ENCODE data around the gene PPAT.
"Not testable (repeated sequence)": the region's sequence is repeated elsewhere in the genome, so short reads cannot be mapped to it uniquely, and the experiment has no call there.

The PPAT gene

DNA sequence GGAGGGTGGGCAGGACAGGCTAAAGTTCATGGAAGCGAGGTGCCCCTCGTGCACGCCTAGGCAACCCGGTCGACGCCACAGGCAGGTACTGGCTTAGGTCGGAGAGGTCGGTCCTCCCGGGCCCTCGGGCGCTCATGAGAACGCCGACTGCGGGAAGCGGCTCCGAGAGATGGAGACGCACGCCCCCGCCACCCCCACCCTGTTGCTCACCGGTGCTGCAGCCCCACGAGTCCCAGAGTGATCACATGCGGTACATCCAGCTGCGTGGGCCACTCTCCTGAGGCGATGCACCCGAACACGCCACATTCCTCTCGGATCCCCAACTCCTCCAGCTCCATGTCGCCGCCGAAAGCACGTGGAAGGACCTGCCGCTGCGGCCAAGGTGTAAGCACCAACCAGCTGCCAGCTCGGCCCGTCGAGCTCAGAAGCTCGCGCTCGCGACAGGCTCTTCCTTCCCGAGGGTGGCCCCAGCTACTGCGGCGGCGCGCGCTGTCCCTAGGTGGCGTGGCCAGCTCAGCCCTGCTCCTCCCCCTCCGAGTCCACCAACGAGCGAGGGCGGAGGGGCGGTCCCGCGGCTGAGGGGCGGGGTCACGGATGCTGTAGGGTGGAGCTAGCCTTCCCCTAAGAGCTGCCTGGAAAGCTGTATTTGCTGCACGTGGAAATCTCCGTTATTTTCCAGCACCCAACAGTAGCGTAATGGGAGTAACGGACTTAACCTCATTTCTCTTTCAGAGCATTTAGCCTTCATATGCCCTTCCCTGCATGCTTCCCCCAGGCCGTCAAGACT is at the start of gene PPAT:
TSS of gene PPAT (minus strand) at position 476 of the 787 bp plus-strand sequence. CDS start at position 338, 138 bp downstream.
- in situ Hi-C loops (cut with MboI; ENCODE audit: low sequenced_read_pairs): no loop called here

DNA sequence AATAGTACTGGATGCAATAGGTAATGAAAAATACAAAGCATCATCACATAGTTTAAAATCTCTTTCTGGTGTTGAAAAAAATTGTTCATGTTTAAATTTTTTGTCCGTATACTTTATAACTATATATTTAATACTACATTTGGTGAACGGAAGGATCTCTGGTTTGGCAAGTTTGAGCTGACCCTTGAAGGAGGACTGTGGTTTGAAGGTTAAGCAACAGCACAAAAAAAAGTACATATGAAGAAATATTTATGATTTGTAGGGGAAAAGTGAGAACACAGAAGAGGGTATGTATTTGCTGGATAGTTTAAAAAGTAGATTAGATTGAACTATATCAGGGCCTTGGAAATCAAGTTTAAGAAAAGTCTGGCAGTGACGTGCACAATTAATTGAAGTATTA is 45.3 kb upstream of the PPAT start:
- in situ Hi-C loops (cut with MboI; ENCODE audit: low sequenced_read_pairs): no loop called here

DNA sequence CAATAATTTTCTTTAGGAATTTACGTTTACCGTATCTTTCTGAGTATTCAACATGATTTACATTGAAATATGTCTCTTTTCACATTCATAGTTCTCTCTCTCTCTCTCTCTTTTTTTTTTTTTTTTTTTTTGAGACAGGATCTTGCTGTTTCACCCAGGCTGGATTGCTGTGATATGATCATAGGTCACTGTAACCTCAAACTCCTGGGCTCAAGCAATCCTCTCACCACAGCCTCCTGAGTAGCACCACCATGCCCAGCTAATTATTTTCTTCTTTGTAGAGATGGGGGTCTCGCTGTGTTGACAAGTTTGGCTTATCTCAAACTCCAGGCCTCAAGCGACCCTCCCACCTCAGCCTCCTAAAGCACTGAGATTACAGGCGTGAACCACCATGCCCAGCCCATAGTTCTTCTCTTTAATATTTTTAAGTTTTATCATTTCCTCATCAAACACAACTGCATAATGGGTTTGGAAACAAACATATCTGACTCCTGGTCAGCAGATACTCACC is 41.8 kb upstream of the PPAT start:
- in situ Hi-C loops (cut with MboI; ENCODE audit: low sequenced_read_pairs): no loop called here

DNA sequence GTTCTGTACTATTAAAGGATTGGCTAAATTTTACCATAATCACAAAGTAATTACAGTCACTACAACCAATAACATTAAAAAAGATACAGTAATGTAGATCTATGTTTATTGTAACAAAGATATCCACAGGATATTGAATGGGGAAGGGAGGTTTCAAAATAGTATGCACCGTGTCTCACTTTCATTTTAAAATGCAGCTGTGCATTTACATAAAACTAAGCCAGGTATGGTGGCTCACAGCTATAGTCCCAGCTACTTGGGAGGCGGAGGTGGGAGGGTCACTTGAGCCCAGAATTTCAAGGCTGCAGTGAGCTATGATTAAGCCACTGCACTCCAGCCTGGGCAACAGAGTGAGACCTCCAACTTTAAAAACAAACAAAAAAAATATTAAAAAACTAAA is 40.5 kb upstream of the PPAT start:
- in situ Hi-C loops (cut with MboI; ENCODE audit: low sequenced_read_pairs): no loop called here

DNA sequence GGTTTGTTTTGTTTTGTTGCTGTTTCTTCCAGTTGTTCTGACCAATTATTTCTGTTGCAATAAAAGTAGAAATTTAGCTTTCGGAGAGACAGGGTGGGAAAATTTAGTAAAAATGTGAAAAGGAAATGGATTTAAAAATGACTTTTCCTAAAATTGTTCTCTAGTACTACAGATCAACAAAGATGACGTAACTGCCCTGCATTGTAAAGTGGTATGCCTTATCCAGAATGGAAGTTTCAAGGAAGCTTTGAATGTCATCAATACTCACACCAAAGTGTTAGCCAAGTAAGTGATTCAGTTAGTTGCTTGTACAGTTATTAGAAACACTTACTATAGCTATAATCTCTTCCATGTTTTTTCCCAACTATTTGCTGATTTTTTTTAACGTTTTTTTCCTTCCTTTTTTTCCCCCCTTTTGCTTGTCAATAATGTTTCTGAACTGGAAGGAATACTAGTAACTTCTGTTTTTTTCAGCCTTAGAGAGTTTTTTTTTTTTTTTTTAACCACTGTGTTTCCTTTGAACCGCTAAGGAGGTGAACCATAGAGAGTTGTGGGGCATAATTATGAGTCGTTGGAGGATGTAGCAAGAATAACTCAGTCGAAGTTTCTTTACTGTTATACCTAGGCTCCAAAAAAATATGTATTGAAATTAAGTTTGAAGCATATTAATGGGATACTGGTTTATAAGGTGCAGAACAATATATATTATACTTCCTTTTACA is 34.2 kb upstream of the PPAT start:
- in situ Hi-C loops (cut with MboI; ENCODE audit: low sequenced_read_pairs): no loop called here

DNA sequence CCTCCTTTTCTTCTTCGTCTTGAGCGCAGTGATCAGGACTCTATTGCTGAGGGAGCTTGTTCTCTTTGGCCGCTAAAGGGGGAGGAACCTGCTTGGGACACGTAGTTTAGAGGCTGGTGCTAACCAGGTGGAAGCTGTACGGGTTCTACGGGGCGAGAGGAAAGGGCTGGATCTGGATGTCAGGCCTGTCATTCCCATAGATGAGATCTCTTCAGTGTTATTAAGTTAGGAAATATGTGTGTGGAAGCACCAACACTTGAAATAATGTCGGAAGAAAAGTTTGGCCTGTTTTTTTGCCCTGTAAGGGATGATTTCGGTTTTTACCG is 32.6 kb upstream of the PPAT start:
- in situ Hi-C loops (cut with MboI; ENCODE audit: low sequenced_read_pairs): no loop called here

DNA sequence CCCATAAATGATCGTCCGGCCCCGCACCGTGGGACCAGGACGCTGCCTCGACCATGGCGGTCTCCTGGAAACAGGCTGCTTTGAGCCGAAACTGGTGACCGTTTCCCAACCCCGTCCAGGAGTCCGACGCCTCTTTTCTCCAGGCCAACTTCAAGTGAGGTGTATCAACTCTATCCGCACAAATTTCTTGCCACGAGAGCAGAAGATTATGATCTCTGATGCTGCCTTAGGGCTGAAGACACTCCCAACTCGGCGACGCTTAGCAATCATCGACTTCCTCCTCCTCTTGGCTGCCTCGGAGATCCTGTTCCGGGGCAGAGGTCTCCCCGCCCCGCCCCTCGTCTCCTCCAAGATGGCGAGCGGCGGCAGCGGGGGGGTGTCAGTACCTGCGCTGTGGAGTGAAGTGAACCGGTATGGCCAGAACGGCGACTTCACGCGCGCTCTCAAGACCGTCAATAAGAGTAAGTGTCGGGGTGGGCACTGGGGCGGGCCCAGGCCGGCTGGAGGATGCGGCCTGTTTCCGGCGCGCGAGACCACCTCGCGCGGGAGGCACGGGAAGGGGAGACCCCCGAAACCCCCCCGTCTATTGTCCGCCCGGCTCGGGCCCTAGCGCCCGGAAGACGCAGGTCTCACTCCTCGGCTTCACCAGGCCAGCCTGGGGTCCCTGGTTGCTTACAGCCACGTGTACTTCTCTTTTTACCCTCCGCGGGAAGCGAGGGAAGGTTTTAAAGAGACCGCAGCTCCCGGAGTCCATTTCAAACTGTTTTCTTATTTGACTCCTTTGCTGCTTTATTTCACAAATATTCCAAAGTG is 32.1 kb upstream of the PPAT start, which contains the start of gene SRP72:
TSS of gene SRP72 (plus strand) at position 334 of the 813 bp plus-strand sequence. CDS start at position 353, 19 bp downstream.
- in situ Hi-C loops (cut with MboI; ENCODE audit: low sequenced_read_pairs): no loop called here

DNA sequence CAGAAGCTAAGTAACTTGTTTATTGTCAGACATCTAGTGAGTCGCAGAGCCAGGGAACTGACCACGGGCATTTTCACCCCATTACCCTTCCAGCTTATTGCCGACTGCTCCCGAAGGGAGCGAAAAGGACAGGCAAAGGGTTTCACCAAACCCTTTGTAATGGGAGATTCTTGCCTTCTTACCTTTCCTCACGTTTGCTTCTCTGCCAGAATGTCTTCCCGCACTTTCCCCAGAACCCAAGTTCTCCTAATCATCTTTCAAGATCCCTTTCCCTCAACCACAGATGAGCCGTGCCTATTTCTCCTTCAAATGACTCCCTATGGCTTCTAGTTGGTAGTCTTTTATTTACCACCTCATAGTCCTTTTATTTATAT is 31.5 kb upstream of the PPAT start:
- in situ Hi-C loops (cut with MboI; ENCODE audit: low sequenced_read_pairs): no loop called here

DNA sequence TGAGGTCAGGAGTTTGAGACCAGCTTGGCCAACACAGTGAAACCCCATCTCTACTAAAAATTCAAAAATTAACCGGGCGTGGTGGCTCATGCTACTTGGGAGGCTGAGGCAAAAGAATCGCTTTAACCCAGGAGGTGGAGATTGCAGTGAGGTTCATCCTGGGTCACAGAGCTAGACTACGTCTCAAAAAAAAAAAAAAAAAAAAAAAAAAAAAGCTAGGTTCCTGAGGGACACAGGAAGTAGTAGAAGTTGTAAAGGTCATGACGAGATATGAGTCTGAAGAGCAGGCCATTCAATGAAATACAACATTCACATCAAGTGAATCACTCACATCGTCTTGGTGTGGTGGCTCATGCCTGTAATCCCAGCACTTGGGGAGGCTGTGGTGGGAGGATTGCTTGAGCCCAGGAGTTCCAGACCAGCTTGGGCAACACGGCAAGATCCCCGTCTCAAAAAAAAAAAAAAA is 30.9 kb upstream of the PPAT start:
- in situ Hi-C loops (cut with MboI; ENCODE audit: low sequenced_read_pairs): not testable (repeated sequence)

DNA sequence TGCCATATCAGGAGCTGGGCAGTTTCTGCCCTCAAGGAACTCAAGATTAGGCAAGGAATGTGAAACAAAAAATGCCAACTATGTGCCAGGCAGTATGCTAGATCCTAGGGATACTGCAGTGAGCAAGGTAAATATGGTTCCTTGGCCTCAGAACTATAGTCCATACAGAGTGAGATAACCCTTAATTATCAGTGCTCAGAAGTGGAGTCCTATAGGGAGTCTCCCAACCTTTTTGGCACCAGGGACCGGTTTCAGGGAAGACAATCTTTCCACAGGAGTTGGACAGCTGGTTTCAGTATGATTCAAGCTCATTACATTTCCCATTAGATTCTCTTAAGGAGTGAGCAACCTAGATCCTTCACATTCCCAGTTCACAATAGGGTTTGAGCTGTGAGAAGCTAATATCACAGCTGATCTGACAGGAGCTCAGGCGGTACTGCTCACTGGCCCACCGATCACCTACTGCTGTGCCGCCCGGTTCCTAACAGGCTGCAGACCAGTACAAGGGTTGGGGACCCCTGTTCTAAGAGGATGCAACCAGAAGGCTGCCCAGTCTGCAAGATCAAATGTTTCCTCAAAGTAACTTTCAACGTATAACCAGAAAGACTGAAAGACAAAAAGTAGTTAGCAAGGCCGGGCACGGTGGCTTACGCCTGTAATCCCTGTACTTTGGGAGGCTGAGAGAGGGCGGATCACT is 30.3 kb upstream of the PPAT start:
- in situ Hi-C loops (cut with MboI; ENCODE audit: low sequenced_read_pairs): no loop called here

DNA sequence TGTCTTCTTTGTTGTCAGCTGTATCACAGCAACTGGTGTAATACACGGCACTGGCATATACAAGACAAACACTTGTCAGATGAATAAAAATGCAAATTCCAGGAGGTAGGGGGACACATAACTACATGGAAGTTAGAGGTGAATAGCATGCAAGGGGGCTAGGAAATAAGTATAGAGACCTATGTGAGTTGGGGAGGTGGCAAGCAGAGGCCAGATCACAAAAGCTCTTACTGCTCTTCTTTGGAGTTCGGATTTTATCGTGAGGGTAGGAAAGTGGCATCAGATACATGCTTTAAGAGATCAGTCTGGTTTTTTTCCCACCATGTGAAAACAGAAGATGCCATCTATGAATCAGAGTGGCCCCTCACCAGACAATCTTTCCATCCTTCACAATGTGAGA is 29.2 kb upstream of the PPAT start:
- in situ Hi-C loops (cut with MboI; ENCODE audit: low sequenced_read_pairs): no loop called here

DNA sequence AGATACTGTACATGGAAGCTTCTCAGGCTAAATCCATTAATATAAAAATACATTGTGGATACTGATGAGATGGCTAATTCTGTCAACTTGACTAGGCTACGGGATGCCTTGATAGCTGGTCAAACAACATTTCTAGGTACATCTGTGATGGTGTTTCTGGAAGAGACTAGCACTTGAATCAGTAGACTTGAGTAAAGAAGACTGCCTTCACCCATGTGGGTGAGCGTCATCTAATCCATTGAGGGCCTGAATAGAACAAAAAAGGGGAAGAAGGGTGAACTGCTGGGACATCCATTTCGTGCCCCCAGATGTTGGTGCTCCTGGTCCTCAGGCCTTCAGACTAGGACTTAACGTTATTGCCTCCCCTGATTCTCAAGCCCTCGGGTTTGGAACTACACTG is 28.3 kb upstream of the PPAT start:
- in situ Hi-C loops (cut with MboI; ENCODE audit: low sequenced_read_pairs): no loop called here

DNA sequence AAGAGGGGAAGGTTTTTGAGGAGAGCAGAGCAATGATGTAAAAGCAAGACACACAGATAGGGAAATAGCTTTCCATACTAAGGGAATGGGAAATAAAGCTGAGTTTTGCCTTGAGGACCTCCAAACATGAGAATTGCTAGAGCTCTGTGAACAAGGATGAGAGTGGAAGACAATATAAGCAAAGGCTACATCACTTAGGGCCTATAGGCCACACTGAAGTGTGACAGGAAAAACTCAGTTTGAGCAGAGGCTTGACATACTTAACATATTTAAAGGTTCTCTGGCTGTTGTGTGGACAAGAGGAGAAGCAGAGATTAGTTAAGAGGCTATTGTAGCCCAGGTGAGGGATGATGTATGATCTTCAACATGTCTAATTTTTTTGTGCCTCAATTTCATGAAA is 26.7 kb upstream of the PPAT start:
- in situ Hi-C loops (cut with MboI; ENCODE audit: low sequenced_read_pairs): no loop called here

DNA sequence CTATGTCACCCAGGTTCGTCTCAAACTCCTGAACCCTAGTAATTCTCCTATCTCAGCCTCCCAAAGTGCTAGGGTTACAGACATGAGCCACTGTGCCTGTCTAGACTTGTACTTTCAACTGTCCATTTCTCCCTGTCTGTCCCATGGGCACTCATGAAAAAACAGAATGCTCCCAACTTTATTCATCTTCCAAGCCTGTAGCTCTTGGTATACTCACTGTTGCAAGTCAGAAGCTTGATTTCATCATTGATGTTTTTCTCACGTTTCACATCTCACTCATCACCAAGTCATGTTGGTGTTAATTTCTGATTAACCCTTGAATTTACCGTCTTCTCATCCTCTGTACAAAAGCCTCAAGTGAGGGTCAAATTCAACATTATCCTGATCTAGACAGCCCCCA is 24.7 kb upstream of the PPAT start:
- in situ Hi-C loops (cut with MboI; ENCODE audit: low sequenced_read_pairs): no loop called here

DNA sequence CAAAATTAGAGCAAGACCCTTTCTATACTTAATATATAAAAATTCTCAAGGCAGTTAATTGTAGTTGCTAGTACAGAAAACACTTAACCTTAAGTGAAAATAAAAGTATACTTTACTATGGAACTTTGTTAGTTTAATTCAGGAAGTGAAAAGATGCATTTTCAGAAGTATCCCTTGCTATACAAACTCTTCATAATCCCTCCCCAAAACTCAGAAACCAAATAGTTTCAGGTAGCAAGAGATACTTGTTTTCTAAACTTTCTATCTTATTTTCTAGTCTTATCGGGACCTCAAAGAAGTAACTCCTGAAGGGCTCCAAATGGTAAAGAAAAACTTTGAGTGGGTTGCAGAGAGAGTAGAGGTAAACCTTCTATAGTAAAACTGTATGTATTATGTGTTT is 14.9 kb upstream of the PPAT start:
- in situ Hi-C loops (cut with MboI; ENCODE audit: low sequenced_read_pairs): no loop called here

DNA sequence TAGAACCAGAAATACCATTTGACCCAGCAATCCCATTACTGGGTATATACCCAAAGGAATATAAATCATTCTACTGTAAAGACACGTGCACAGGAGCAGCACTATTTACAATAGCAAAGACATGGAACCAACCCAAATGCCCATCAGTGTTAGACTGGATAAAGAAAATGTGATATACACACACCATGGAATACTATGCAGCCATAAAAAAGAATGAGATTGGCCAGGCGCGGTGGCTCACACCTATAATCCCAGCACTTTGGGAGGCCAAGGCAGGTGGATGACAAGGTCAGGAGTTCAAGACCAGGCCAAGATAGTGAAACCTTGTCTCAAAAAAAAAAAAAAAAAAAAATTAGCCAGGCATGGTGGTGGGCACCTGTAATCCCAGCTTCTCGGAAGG is 14.1 kb upstream of the PPAT start:
- in situ Hi-C loops (cut with MboI; ENCODE audit: low sequenced_read_pairs): not testable (repeated sequence)

DNA sequence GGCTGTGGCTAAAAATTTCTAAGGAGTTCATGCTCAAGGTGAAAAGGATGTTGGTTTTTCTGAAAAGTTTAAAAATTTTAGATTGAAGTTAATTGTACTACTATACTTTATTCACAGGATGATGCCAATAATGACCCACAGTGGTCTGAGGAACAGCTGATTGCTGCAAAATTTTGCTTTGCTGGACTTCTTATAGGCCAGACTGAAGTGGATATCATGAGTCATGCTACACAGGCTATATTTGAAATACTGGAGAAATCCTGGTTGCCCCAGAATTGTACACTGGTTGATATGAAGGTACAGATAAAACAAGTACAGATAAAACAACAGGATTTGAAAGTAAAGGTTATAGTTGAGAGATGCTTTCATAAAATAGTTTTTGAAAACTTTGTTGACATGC is 12.9 kb upstream of the PPAT start:
- in situ Hi-C loops (cut with MboI; ENCODE audit: low sequenced_read_pairs): no loop called here

DNA sequence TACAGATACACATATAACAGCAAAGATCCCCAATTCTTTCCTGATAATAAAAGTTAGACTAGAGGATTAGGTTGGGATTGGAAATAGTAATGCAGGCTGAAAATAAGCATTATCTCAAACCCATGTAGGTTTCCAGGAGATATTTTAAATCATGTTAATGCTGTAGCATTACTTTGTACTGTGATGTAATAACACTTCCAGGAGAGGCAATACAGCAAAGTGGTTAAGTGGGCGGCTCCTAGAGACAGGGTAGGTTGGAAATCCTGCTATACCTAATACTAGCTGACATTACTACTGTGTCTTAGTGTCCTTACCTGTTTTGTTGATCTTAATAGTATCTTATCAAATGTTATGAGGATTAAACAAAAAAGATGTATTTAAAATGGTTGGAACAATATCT is 10.3 kb upstream of the PPAT start:
- in situ Hi-C loops (cut with MboI; ENCODE audit: low sequenced_read_pairs): no loop called here

DNA sequence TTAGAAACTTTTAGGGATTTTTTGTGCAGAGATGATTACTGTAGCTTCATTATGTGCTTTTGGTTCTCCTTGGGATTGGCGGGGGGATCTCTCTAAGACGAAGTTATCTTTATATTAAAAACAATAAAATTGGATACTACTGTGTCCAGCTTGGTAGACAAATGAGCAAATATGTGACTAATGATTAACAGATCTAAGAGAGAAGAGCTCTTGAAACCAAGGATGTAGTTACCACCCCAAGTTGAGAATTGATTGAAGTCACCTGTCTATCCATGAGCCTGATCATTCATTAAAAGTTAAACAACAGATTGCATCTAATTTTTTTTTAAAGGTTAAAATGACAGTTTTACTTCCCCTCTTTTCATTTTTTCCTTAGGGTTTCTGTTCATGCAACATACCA is 9.3 kb upstream of the PPAT start:
- in situ Hi-C loops (cut with MboI; ENCODE audit: low sequenced_read_pairs): no loop called here

DNA sequence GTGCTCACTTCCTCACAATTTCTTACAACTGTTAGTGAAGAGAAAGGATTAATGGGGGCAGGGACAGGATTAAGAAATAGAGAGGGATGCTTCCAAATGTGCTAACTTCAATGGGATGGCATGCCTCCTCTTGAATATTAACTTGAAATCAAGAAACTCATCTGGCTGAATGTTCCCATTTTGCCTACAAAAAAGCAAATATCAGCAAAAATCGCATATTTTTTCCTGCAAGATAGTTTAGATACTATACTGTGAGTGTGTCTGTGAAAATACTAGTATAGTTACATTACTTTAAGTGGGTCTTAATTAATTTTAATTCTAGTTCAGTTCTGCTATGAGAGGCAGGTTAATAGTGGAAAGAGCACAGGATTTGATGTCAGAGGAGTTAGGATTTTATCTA is 5.6 kb upstream of the PPAT start:
- in situ Hi-C loops (cut with MboI; ENCODE audit: low sequenced_read_pairs): no loop called here

DNA sequence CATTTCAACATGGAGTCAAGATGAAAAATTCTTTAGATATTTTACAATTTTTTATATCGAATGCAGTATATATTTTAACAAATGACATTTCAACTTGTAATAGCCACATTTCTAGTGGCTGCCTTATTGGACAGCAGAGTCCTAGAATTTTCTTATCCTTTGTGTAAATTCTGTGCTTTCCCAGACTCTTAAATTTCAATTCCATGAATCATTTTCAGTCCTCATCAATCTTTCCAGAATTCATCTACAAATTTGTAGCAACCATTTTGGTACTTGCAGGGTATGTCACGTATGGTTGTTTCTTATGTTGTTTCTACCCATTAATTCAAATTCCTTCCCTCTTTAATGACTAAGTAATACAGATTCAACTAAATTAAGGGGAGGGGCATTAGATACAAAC is 3.4 kb upstream of the PPAT start:
- in situ Hi-C loops (cut with MboI; ENCODE audit: low sequenced_read_pairs): no loop called here
